K562 (cell line): ENCODE results near the gene UBE2E1.

Experiments
- BMI1 ChIP-seq: fragments of 150-350 bp; IDR thresholded peaks from 2 replicates; pipeline ENCODE4 v1.6.1; 2014; ENCODE audit warnings: low read length
- CHD4 ChIP-seq: fragments of 200-600 bp; sonication (generic); IDR thresholded peaks from 3 replicates; pipeline ENCODE4 v1.6.1; 2012; ENCODE audit warnings: low read depth, mild to moderate bottlenecking, mixed read lengths, low read length, inconsistent platforms; ENCODE audit not compliant: insufficient read depth, insufficient replicate concordance, poor library complexity, severe bottlenecking
- CREB3L1 ChIP-seq: fragments of 450-650 bp; IDR thresholded peaks from 2 replicates; pipeline ENCODE4 v1.6.1; 2014; ENCODE audit warnings: low read depth, mild to moderate bottlenecking, moderate library complexity, borderline replicate concordance
- FOXP1 ChIP-seq: sonication (generic); formaldehyde crosslinking; IDR thresholded peaks from 2 replicates; pipeline ENCODE4 v1.8.0; 2022; ENCODE audit warnings: mild to moderate bottlenecking, missing genetic modification reagents
- HOXB6 ChIP-seq: fragments of 250-450 bp; sonication (Bioruptor Pico); IDR thresholded peaks from 2 replicates; pipeline ENCODE4 v1.5.1; 2022; ENCODE audit warnings: mild to moderate bottlenecking, borderline replicate concordance
- MTA1 ChIP-seq: fragments of 450-650 bp; IDR thresholded peaks from 2 replicates; pipeline ENCODE4 v1.6.1; 2017; ENCODE audit warnings: borderline replicate concordance
- NFE2L1 ChIP-seq: fragments of 450-650 bp; IDR thresholded peaks from 2 replicates; pipeline ENCODE4 v1.6.1; 2016; ENCODE audit warnings: missing genetic modification characterization, low read depth, mild to moderate bottlenecking, missing compliant biosample characterization, moderate library complexity, borderline replicate concordance
- POLR2AphosphoS2 ChIP-seq: IDR thresholded peaks from 2 replicates; pipeline ENCODE4 v1.6.1; 2012; ENCODE audit warnings: low read length, improper control_type of control experiment
- REST ChIP-seq, 2 experiments: fragments of 450-650 bp; formaldehyde crosslinking in 1 of 2; IDR thresholded peaks; 2 replicates each; pipeline versions ENCODE4 v1.4.0 to v1.6.1; 2014 to 2020; ENCODE audit warnings: mild to moderate bottlenecking in 2 of 2, borderline replicate concordance in 1 of 2, low read depth in 1 of 2
- UBTF ChIP-seq, 2 experiments: IDR thresholded peaks; 2 replicates each; pipeline ENCODE4 v1.6.1; 2012; ENCODE audit warnings: improper control_type of control experiment in 2 of 2, low read depth in 2 of 2, low read length in 2 of 2, borderline replicate concordance in 1 of 2
- ZC3H11A ChIP-seq: IDR thresholded peaks from 2 replicates; pipeline ENCODE4 v1.6.1; 2012; ENCODE audit warnings: low read depth, low read length, improper control_type of control experiment
- ZFP30 ChIP-seq: fragments of 250-450 bp; sonication (Bioruptor Pico); IDR thresholded peaks from 2 replicates; pipeline ENCODE4 v1.8.0; 2022; ENCODE audit warnings: moderate library complexity, mild to moderate bottlenecking, inconsistent platforms, borderline replicate concordance
- ZNF217 ChIP-seq: sonication (generic); formaldehyde crosslinking; IDR thresholded peaks from 2 replicates; pipeline ENCODE4 v1.8.0; 2022; ENCODE audit warnings: mild to moderate bottlenecking, missing genetic modification reagents
- TF ChIP-seq, protein P1 (sequence below), 3 experiments: IDR thresholded peaks in 2 of 3; conservative IDR thresholded peaks in 1 of 3; 2 replicates each; pipeline ENCODE4 v1.5.1; 2011 to 2012; ENCODE audit warnings: low read length in 3 of 3, mild to moderate bottlenecking in 3 of 3, control low read depth in 2 of 3, improper control_type of control experiment in 1 of 3, inconsistent platforms in 1 of 3, low read depth in 1 of 3, mixed read lengths in 1 of 3, moderate library complexity in 1 of 3; ENCODE audit not compliant: insufficient read depth in 2 of 3

GRCh38 chr3:23928524-23928923 is 122.8 kb downstream of the UBE2E1 start:
- no peak for TF ChIP-seq HOXB6 (CRISPR knock-in tag)
- TF ChIP-seq ZFP30, result no peak
- TF ChIP-seq BMI1, result no peak
- TF ChIP-seq CREB3L1, result no peak
- TF ChIP-seq FOXP1 (CRISPR knock-in tag), result no peak
- no peak for TF ChIP-seq CHD4
- TF ChIP-seq POLR2AphosphoS2, result no peak
- TF ChIP-seq MTA1, result no peak
- no peak for TF ChIP-seq UBTF (IDR thresholded peaks at IDR 0.05; ENCODE audit: borderline replicate concordance in 1 of 2, low read depth in 2 of 2, low read length in 2 of 2)
- TF ChIP-seq REST (IDR thresholded peaks at IDR 0.05; ENCODE audit: borderline replicate concordance), result no peak
- no peak for TF ChIP-seq REST (CRISPR knock-in tag; IDR thresholded peaks at IDR 0.05; ENCODE audit: low read depth)
- TF ChIP-seq, protein P1, sequence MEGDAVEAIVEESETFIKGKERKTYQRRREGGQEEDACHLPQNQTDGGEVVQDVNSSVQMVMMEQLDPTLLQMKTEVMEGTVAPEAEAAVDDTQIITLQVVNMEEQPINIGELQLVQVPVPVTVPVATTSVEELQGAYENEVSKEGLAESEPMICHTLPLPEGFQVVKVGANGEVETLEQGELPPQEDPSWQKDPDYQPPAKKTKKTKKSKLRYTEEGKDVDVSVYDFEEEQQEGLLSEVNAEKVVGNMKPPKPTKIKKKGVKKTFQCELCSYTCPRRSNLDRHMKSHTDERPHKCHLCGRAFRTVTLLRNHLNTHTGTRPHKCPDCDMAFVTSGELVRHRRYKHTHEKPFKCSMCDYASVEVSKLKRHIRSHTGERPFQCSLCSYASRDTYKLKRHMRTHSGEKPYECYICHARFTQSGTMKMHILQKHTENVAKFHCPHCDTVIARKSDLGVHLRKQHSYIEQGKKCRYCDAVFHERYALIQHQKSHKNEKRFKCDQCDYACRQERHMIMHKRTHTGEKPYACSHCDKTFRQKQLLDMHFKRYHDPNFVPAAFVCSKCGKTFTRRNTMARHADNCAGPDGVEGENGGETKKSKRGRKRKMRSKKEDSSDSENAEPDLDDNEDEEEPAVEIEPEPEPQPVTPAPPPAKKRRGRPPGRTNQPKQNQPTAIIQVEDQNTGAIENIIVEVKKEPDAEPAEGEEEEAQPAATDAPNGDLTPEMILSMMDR (IDR thresholded peaks at IDR 0.05 in 2 of 3, conservative IDR thresholded peaks at IDR 0.05 in 1 of 3; ENCODE audit: insufficient read depth in 2 of 3, low read depth in 1 of 3, low read length in 3 of 3), result no peak
- TF ChIP-seq ZNF217, result no peak
- TF ChIP-seq ZC3H11A, result no peak
- no peak for TF ChIP-seq NFE2L1
